Activated CD8-positive, alpha-beta T cell treated with anti-CD3 and anti-CD28 coated beads for 36 hours (primary cell): ENCODE measurements around the gene FAT1. TPM values are rescaled to one million over a fixed set of nuclear protein-coding genes. Genes with fewer than 3 reads are reported as not detected.

Experiments
- ATAC-seq: fragments of 200-7000 bp; cut with Tn5 transposase; one replicate; pipeline ENCODE4 v1.10.0; 2021; ENCODE audit warnings: mild to moderate bottlenecking, moderate library complexity
- CTCF ChIA-PET: fragments of 350-600 bp; sonication (Branson Sonifier 250); formaldehyde crosslinking; loops from one replicate; lab custom pipeline; 2021; ENCODE audit warnings: antibody characterized with exemption; lab: Charles Lee
- POLR2A ChIA-PET: fragments of 350-600 bp; sonication (Branson Sonifier 250); formaldehyde crosslinking; loops from one replicate; lab custom pipeline; 2021; ENCODE audit warnings: antibody characterized with exemption; lab: Charles Lee
- DNase-seq: peaks from one replicate; pipeline ENCODE4 v3.0.0-alpha.2; 2020
- H3K27ac Mint-ChIP-seq: one replicate; pipeline ENCODE4 v1.8.0; 2021; ENCODE audit warnings: mild to moderate bottlenecking, mixed read lengths
- H3K27me3 Mint-ChIP-seq: one replicate; pipeline ENCODE4 v1.8.0; 2021; ENCODE audit warnings: mixed read lengths
- H3K36me3 Mint-ChIP-seq: one replicate; pipeline ENCODE4 v1.8.0; 2021; ENCODE audit warnings: low read depth, mixed read lengths
- H3K4me1 Mint-ChIP-seq: one replicate; pipeline ENCODE4 v1.8.0; 2021; ENCODE audit warnings: low read depth, mixed read lengths
- H3K4me3 Mint-ChIP-seq: one replicate; pipeline ENCODE4 v1.8.0; 2021; ENCODE audit warnings: mild to moderate bottlenecking, moderate library complexity, mixed read lengths
- H3K9me3 Mint-ChIP-seq: one replicate; pipeline ENCODE4 v1.8.0; 2021; ENCODE audit warnings: mixed read lengths
- intact Hi-C: fragments of 100-400 bp; cut with micrococcal nuclease; formaldehyde crosslinking; loops from one replicate; pipeline ENCODE4 v1.10.0; 2022
- total RNA-seq, 2 experiments: library from RNA; stranded (reverse); gene quantifications; one replicate each; pipeline ENCODE4 v1.2.3, GENCODE V29; 2021
- TF ChIP-seq, protein P1 (sequence below): fragments of 200-600 bp; IDR thresholded peaks from one replicate; pipeline ENCODE4 v1.8.0; 2022; ENCODE audit warnings: antibody characterized with exemption, mild to moderate bottlenecking

Gene FAT1
- total RNA-seq, 2 experiments from 2014 or later = not detected

DNA sequence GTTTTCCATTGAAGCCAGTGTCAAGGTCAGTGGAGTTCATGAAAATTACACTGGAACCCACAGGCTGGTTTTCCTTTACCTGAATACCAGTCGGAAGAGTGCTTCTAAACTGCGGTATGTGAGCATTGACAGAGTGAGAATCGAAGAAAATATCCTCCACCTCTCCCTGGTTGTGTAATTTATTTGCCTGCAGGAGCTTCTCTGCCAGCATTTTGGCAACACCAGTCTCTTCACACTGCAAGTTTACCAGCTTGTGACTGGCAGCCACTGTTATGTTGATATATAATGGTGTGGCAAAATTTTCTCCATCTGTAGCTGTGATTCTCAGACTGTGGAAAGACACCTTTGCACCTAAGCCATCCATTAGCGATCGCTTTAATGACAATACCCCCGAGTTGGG is 16.1 kb downstream of the FAT1 start:
- H3K27ac Mint-ChIP-seq = no peak overlapping the region
- POLR2A ChIA-PET = no interaction called here
- H3K4me1 Mint-ChIP-seq = no peaks in the 10 kb centered on the region
- no peak for DNase-seq
- no peaks in the 10 kb centered on the region for H3K36me3 Mint-ChIP-seq
- no peak overlapping the region for H3K4me3 Mint-ChIP-seq
- H3K27me3 Mint-ChIP-seq = no peaks in the 10 kb centered on the region
- intact Hi-C loops = no loop called here
- ATAC-seq = no peak
- peaks cover 2% of the 10 kb centered on the region for H3K9me3 Mint-ChIP-seq
- TF ChIP-seq, protein P1, sequence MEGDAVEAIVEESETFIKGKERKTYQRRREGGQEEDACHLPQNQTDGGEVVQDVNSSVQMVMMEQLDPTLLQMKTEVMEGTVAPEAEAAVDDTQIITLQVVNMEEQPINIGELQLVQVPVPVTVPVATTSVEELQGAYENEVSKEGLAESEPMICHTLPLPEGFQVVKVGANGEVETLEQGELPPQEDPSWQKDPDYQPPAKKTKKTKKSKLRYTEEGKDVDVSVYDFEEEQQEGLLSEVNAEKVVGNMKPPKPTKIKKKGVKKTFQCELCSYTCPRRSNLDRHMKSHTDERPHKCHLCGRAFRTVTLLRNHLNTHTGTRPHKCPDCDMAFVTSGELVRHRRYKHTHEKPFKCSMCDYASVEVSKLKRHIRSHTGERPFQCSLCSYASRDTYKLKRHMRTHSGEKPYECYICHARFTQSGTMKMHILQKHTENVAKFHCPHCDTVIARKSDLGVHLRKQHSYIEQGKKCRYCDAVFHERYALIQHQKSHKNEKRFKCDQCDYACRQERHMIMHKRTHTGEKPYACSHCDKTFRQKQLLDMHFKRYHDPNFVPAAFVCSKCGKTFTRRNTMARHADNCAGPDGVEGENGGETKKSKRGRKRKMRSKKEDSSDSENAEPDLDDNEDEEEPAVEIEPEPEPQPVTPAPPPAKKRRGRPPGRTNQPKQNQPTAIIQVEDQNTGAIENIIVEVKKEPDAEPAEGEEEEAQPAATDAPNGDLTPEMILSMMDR = no peak
- CTCF ChIA-PET = no interaction called here

- no peak for DNase-seq
- no peak for ATAC-seq
- H3K9me3 Mint-ChIP-seq = peaks cover 1% of the 10 kb centered on the region
- no peak overlapping the region for H3K4me3 Mint-ChIP-seq
- H3K4me1 Mint-ChIP-seq = no peaks in the 10 kb centered on the region
- TF ChIP-seq, protein P1 = no peak
- H3K27me3 Mint-ChIP-seq = no peaks in the 10 kb centered on the region
- H3K36me3 Mint-ChIP-seq = no peaks in the 10 kb centered on the region
- CTCF ChIA-PET = no interaction called here
- intact Hi-C loops = no loop called here
- POLR2A ChIA-PET = interaction anchor here (0.6 kb wide), 1 partner anchor 150 kb away, joined by 3 read pairs; no protein-coding TSS in a partner anchor
- no peak overlapping the region for H3K27ac Mint-ChIP-seq
Measured at GRCh38 chr4:186704057-186704456, 19.6 kb downstream of the FAT1 start.

DNA sequence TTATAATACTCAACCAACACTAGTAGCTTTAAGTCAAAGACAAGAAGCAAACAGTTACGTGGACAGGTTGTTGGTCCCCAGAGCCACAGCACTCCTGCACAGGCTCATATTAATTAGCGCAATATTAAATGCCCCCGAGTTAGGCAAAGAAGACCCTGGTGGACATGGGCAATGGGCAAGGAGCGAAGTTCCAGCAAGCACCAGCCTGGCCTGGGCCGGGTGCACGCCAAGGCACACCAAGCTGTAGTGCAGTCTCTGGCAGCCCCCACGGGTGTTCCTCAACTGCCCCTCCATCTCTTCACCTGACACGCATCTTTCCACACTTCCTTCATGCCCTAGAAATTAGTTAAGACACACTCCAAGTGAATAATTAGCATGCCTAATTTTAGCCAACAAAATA is 20.1 kb downstream of the FAT1 start:
- intact Hi-C loops = no loop called here
- H3K27me3 Mint-ChIP-seq = no peaks in the 10 kb centered on the region
- DNase-seq (no peak), ATAC-seq (no peak)
- H3K27ac Mint-ChIP-seq = no peak overlapping the region
- H3K4me3 Mint-ChIP-seq = no peak overlapping the region
- ChIA-PET POLR2A (interaction anchor here (0.6 kb wide), 1 partner anchor 150 kb away, joined by 3 read pairs; no protein-coding TSS in a partner anchor), CTCF (no interaction called here)
- TF ChIP-seq, protein P1 = no peak
- H3K36me3 Mint-ChIP-seq = no peaks in the 10 kb centered on the region
- H3K9me3 Mint-ChIP-seq = peaks cover 1% of the 10 kb centered on the region
- H3K4me1 Mint-ChIP-seq = no peaks in the 10 kb centered on the region

DNA sequence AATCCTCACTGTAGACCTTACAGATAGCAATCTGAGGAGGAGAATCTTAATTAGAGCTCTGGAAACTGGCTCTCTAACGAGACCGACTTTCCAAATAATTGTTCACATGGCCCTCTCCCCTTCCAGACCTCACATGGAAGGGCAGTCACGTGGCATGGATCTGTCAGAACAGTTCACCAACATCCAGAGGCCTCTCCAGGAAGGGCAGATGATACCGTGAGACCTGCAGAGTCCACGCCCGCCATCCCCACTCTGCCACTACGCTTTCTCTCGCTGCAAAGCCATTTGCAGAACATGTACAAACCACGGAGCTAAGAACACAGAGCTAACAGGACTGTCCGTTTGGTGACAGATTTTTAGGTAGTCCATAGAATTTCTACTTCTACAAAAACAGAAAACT is 20.7 kb downstream of the FAT1 start:
- H3K9me3 Mint-ChIP-seq = peaks cover 3% of the 10 kb centered on the region
- DNase-seq (no peak), ATAC-seq (no peak)
- H3K27me3 Mint-ChIP-seq = no peaks in the 10 kb centered on the region
- no peaks in the 10 kb centered on the region for H3K36me3 Mint-ChIP-seq
- CTCF ChIA-PET = no interaction called here
- POLR2A ChIA-PET = no interaction called here
- TF ChIP-seq, protein P1 = no peak
- no peaks in the 10 kb centered on the region for H3K4me1 Mint-ChIP-seq
- no peak overlapping the region for H3K27ac Mint-ChIP-seq
- intact Hi-C loops = no loop called here
- no peak overlapping the region for H3K4me3 Mint-ChIP-seq

GRCh38 chr4:186702297-186702696 is 21.4 kb downstream of the FAT1 start:
- H3K27me3 Mint-ChIP-seq = no peaks in the 10 kb centered on the region
- DNase-seq (no peak), ATAC-seq (no peak)
- no peaks in the 10 kb centered on the region for H3K36me3 Mint-ChIP-seq
- H3K9me3 Mint-ChIP-seq = peaks cover 3% of the 10 kb centered on the region
- TF ChIP-seq, protein P1 = no peak
- no peak overlapping the region for H3K27ac Mint-ChIP-seq
- intact Hi-C loops = no loop called here
- no peak overlapping the region for H3K4me3 Mint-ChIP-seq
- POLR2A ChIA-PET = no interaction called here
- H3K4me1 Mint-ChIP-seq = no peaks in the 10 kb centered on the region
- CTCF ChIA-PET = no interaction called here
